SK-N-SH (cell line): ENCODE results near the gene RET. TPM values are rescaled to one million over a fixed set of nuclear protein-coding genes. Genes with fewer than 3 reads are reported as not detected.
A peak's percentile ranks its signal among the peaks of the same experiment; 100 is the strongest.

Experiments
- CTCF ChIA-PET: fragments of 300-600, 350-600 bp; formaldehyde crosslinking; extraction: SDS; loops from one replicate; lab custom pipeline; 2021; lab: Yijun Ruan, JAX
- POLR2A ChIA-PET: fragments of 350-600 bp; sonication (Branson Sonifier 250); formaldehyde crosslinking; extraction: SDS; loops from one replicate; lab custom pipeline; 2020; ENCODE audit warnings: antibody characterized with exemption, inconsistent platforms; lab: Yijun Ruan, JAX
- DNase-seq: peaks from one replicate; pipeline ENCODE4 v3.0.0; 2012
- H2AFZ ChIP-seq: fragments of 200-600 bp; sonication (generic); 2 replicates; pipeline ENCODE4 v1.8.1; 2016; ENCODE audit warnings: antibody characterized with exemption, mild to moderate bottlenecking, low read depth
- H3F3A ChIP-seq: fragments of 200-600 bp; sonication (generic); replicated peaks from 2 replicates; pipeline ENCODE3; 2016; ENCODE audit warnings: antibody characterized with exemption, mild to moderate bottlenecking; ENCODE audit not compliant: insufficient read depth
- H3K27ac ChIP-seq, 2 experiments: fragments of 200-500 bp in 1 of 2; fragments of 200-600 bp in 1 of 2; sonication (Bioruptor generic) in 1 of 2; sonication (generic), shearing (Covaris generic) in 1 of 2; 2 replicates each; pipeline versions ENCODE4 v1.5.1 to v1.6.1; 2014 to 2016; ENCODE audit warnings: low read depth in 2 of 2, inconsistent platforms in 1 of 2, low read length in 1 of 2, mild to moderate bottlenecking in 1 of 2, mixed read lengths in 1 of 2
- H3K27me3 ChIP-seq: fragments of 200-600 bp; sonication (generic), shearing (Covaris generic); 2 replicates; pipeline ENCODE4 v1.6.1; 2016; ENCODE audit warnings: mixed run types; ENCODE audit not compliant: insufficient read depth
- H3K36me3 ChIP-seq, 2 experiments: fragments of 200-500 bp in 1 of 2; fragments of 200-600 bp in 1 of 2; sonication (Bioruptor generic) in 1 of 2; sonication (generic) in 1 of 2; replicated peaks in 1 of 2; 2 replicates each; pipeline versions ENCODE3 to v1.5.1; 2014 to 2016; ENCODE audit warnings: low read length in 1 of 2, mild to moderate bottlenecking in 1 of 2; ENCODE audit not compliant: insufficient read depth in 2 of 2, control insufficient read depth in 1 of 2
- H3K4me1 ChIP-seq, 2 experiments: fragments of 200-500 bp in 1 of 2; fragments of 200-600 bp in 1 of 2; sonication (Bioruptor generic) in 1 of 2; sonication (generic), shearing (Covaris generic) in 1 of 2; 2 replicates each; pipeline versions ENCODE4 v1.5.1 to v1.6.1; 2014 to 2016; ENCODE audit warnings: low read depth in 1 of 2, low read length in 1 of 2, mixed run types in 1 of 2; ENCODE audit not compliant: insufficient read depth in 2 of 2, control insufficient read depth in 1 of 2
- H3K4me2 ChIP-seq: fragments of 200-600 bp; sonication (generic), shearing (Covaris generic); 2 replicates; pipeline ENCODE4 v1.6.1; 2017; ENCODE audit warnings: mixed run types
- H3K4me3 ChIP-seq, 2 experiments: fragments of 200-500 bp in 1 of 2; fragments of 200-600 bp in 1 of 2; sonication (Bioruptor generic) in 1 of 2; sonication (generic), shearing (Covaris generic) in 1 of 2; 2 replicates each; pipeline versions ENCODE4 v1.5.1 to v1.8.1; 2014 to 2016; ENCODE audit warnings: low read depth in 2 of 2, inconsistent platforms in 1 of 2, low read length in 1 of 2, mild to moderate bottlenecking in 1 of 2, mixed read lengths in 1 of 2, moderate library complexity in 1 of 2
- H3K79me2 ChIP-seq: fragments of 200-600 bp; sonication (generic); 2 replicates; pipeline ENCODE4 v1.8.1; 2017; ENCODE audit warnings: mild to moderate bottlenecking; ENCODE audit not compliant: insufficient read depth
- H3K9ac ChIP-seq: fragments of 200-600 bp; sonication (generic); 2 replicates; pipeline ENCODE4 v1.6.1; 2017; ENCODE audit warnings: mixed run types
- H3K9me2 ChIP-seq: fragments of 200-600 bp; sonication (generic); 2 replicates; pipeline ENCODE4 v1.6.1; 2017; ENCODE audit warnings: mixed run types
- H3K9me3 ChIP-seq: fragments of 200-600 bp; sonication (generic); 2 replicates; pipeline ENCODE4 v1.6.1; 2017; ENCODE audit warnings: mixed run types, mild to moderate bottlenecking, moderate library complexity
- H4K20me1 ChIP-seq: fragments of 200-600 bp; sonication (generic); 2 replicates; pipeline ENCODE4 v1.6.1; 2017; ENCODE audit warnings: mild to moderate bottlenecking, mixed run types; ENCODE audit not compliant: insufficient read depth
- CHD2 ChIP-seq: fragments of 150-350 bp; IDR thresholded peaks from 2 replicates; pipeline ENCODE4 v1.6.1; 2018; ENCODE audit warnings: low read length; ENCODE audit not compliant: partially characterized antibody
- ELF1 ChIP-seq: IDR thresholded peaks from 2 replicates; pipeline ENCODE4 v1.4.0; 2012
- EP300 ChIP-seq, 2 experiments: IDR thresholded peaks; 2 replicates each; pipeline versions ENCODE4 v1.4.0 to v1.6.1; 2012; ENCODE audit warnings: borderline replicate concordance in 1 of 2, low read depth in 1 of 2, low read length in 1 of 2
- FOSL2 ChIP-seq: IDR thresholded peaks from 2 replicates; pipeline ENCODE4 v1.4.0; 2012; ENCODE audit warnings: low read depth, mild to moderate bottlenecking, moderate library complexity, borderline replicate concordance
- FOXJ3 ChIP-seq: sonication (generic); formaldehyde crosslinking; IDR thresholded peaks from 2 replicates; pipeline ENCODE4 v1.5.1; 2020; ENCODE audit warnings: mild to moderate bottlenecking, missing genetic modification reagents
- GABPA ChIP-seq: IDR thresholded peaks from 2 replicates; pipeline ENCODE4 v1.4.0; 2012; ENCODE audit warnings: low read depth, mild to moderate bottlenecking
- MXI1 ChIP-seq: IDR thresholded peaks from 2 replicates; pipeline ENCODE4 v1.6.1; 2012; ENCODE audit warnings: mild to moderate bottlenecking, low read depth, low read length, improper control_type of control experiment
- POLR2AphosphoS5 ChIP-seq: IDR thresholded peaks from 2 replicates; pipeline ENCODE4 v1.6.1; 2012; ENCODE audit warnings: low read depth, low read length
- RAD21 ChIP-seq: IDR thresholded peaks from 2 replicates; pipeline ENCODE4 v1.6.1; 2012; ENCODE audit warnings: mild to moderate bottlenecking, low read length
- RCOR1 ChIP-seq: fragments of 150-350 bp; IDR thresholded peaks from 2 replicates; pipeline ENCODE4 v1.6.1; 2017; ENCODE audit warnings: antibody characterized with exemption, low read length
- RXRA ChIP-seq: IDR thresholded peaks from 2 replicates; pipeline ENCODE4 v1.4.0; 2012; ENCODE audit warnings: low read depth, mild to moderate bottlenecking, borderline replicate concordance
- SIN3A ChIP-seq: IDR thresholded peaks from 2 replicates; pipeline ENCODE4 v1.6.1; 2012; ENCODE audit warnings: low read depth, mild to moderate bottlenecking, low read length, moderate library complexity, borderline replicate concordance
- SMC3 ChIP-seq: IDR thresholded peaks from 2 replicates; pipeline ENCODE4 v1.6.1; 2012; ENCODE audit warnings: low read depth, low read length, improper control_type of control experiment
- YY1 ChIP-seq: IDR thresholded peaks from 2 replicates; pipeline ENCODE4 v1.4.0; 2012; ENCODE audit warnings: low read depth, mild to moderate bottlenecking
- WGBS: methylation state at CpG from one replicate; pipeline ENCODE4 v1.1.6; 2017; ENCODE audit warnings: low lambda C conversion rate; 5-methylcytosine and 5-hydroxymethylcytosine counted together
- polyA plus RNA-seq, 3 experiments: library from polyadenylated mRNA; depleted of rRNA; stranded (reverse); fragments of >200 nt; gene quantifications; 2 replicates each; pipeline ENCODE4 v1.2.3, GENCODE V29; 2012
- TF ChIP-seq, protein P1 (sequence below): fragments of 200-600 bp; sonication (generic); IDR thresholded peaks from 2 replicates; pipeline ENCODE4 v1.6.1; 2017; ENCODE audit warnings: antibody characterized with exemption, mild to moderate bottlenecking, moderate library complexity
- TF ChIP-seq, protein P2 (sequence below): IDR thresholded peaks from 2 replicates; pipeline ENCODE4 v1.6.1; 2012; ENCODE audit warnings: mild to moderate bottlenecking, low read depth, low read length, moderate library complexity
- TF ChIP-seq, protein P3 (sequence below): IDR thresholded peaks from 2 replicates; pipeline ENCODE4; 2012

Gene RET
- polyA plus RNA-seq, 1 of the 3 experiments (the other 2 are of a cell fraction) = 3.2 TPM

DNA sequence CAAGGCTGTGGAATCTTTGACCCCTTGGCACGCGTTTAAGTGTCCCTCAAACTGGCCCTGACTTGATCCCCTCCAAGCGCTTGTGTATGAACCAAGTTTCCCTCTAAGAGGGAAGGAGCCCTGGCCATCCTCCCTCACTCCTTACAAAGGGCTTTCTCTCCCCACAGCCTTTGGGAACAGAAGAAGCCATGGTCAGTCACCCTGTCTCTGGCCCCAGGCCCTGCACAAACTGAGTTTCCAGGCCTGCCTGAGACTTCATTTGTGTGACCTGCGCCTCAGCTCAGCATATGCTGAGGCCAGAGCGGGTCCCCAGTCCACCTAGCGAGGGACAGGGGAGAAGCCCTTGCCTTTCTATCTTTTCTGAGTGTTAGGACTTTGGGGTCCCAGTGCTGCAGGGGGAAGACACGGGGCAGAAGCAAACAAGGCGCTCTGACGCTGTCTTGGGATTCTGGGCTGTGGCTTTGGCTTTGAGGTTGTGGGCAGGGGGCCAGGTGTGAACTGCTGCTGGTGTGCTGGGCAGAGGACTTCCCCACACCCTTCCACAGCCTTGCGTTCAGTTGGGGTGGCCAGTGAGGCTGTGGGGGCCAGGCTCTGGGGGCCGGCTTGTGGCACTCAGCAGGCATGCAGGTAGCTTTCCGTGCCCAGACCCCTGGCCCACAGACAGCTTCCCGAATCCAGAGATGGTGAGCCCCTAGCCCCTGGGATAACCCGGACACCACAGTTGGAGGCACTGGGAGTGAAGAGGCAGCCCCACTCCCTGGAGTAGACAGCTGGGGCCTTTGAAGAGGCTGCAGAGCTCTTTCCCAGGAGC is 1.5 kb downstream of the RET start:
- ChIA-PET CTCF (interaction anchor here (0.6 to 12.3 kb wide), 39 partner anchors 9 to 295 kb away, joined by 3 to 143 read pairs (median 7); no protein-coding TSS in a partner anchor), POLR2A (interaction anchor here (0.6 to 6.2 kb wide), 15 partner anchors 10 to 213 kb away, joined by 3 to 75 read pairs (median 6); no protein-coding TSS in a partner anchor)
- no peaks in the 10 kb centered on the region for H3K9me2 ChIP-seq
- H3K27me3 ChIP-seq = peaks cover 6% of the 10 kb centered on the region
- no peaks in the 10 kb centered on the region for H3F3A ChIP-seq
- H3K4me3 ChIP-seq = peak overlapping the region; percentile 53 to 61; a peak in 3 of 4 replicates
- DNase-seq = peak; percentile 64
- no peak for TF ChIP-seq ELF1
- TF ChIP-seq SIN3A = no peak
- no peak for TF ChIP-seq FOSL2
- H3K27ac ChIP-seq = peak overlapping the region in 1 of 2 experiments; percentile 96; a peak in 2 of 4 replicates
- H4K20me1 ChIP-seq = no peaks in the 10 kb centered on the region
- H3K4me1 ChIP-seq = peaks cover 0 to 70% of the 10 kb centered on the region in 2 experiments; a peak in 2 of 4 replicates
- H3K79me2 ChIP-seq = no peaks in the 10 kb centered on the region
- WGBS = 29% methylated on average over 9 of the region's 14 CpGs
- no peak overlapping the region; the same call in 1 of the 2 replicates for H3K4me2 ChIP-seq
- H3K36me3 ChIP-seq = no peaks in the 10 kb centered on the region
- no peaks in the 10 kb centered on the region for H3K9me3 ChIP-seq
- H3K9ac ChIP-seq = no peak overlapping the region
- no peak overlapping the region for H2AFZ ChIP-seq

DNA sequence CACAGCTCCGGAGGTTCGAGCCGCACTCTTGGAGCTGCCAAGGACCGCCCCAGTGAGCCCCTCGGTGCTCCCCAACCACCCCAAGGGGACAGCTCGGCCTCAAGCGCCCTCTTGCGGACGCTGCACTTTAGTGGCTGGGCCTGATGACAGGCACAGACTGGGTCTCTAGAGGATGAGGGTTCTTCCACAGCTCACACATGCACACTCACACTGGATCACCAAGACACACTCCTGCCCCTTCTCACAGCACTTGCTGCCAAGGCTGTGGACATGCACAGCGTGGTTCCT is 2.1 kb downstream of the RET start:
- no peaks in the 10 kb centered on the region for H3K9me3 ChIP-seq
- DNase-seq = peak; percentile 86
- POLR2A ChIA-PET = interaction anchor here (0.8 to 6.2 kb wide), 14 partner anchors 10 to 214 kb away, joined by 3 to 75 read pairs (median 6); no protein-coding TSS in a partner anchor
- no peaks in the 10 kb centered on the region for H3K36me3 ChIP-seq
- H3K4me1 ChIP-seq = peaks cover 0 to 70% of the 10 kb centered on the region in 2 experiments; a peak in 2 of 4 replicates
- no peak for TF ChIP-seq GABPA
- no peak for TF ChIP-seq POLR2AphosphoS5
- no peak for TF ChIP-seq FOSL2
- TF ChIP-seq CHD2 = peak; percentile 21
- TF ChIP-seq, protein P1, sequence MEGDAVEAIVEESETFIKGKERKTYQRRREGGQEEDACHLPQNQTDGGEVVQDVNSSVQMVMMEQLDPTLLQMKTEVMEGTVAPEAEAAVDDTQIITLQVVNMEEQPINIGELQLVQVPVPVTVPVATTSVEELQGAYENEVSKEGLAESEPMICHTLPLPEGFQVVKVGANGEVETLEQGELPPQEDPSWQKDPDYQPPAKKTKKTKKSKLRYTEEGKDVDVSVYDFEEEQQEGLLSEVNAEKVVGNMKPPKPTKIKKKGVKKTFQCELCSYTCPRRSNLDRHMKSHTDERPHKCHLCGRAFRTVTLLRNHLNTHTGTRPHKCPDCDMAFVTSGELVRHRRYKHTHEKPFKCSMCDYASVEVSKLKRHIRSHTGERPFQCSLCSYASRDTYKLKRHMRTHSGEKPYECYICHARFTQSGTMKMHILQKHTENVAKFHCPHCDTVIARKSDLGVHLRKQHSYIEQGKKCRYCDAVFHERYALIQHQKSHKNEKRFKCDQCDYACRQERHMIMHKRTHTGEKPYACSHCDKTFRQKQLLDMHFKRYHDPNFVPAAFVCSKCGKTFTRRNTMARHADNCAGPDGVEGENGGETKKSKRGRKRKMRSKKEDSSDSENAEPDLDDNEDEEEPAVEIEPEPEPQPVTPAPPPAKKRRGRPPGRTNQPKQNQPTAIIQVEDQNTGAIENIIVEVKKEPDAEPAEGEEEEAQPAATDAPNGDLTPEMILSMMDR = peak; percentile 67
- no peak for TF ChIP-seq RXRA
- TF ChIP-seq MXI1 = peak; percentile 85
- TF ChIP-seq, protein P2, sequence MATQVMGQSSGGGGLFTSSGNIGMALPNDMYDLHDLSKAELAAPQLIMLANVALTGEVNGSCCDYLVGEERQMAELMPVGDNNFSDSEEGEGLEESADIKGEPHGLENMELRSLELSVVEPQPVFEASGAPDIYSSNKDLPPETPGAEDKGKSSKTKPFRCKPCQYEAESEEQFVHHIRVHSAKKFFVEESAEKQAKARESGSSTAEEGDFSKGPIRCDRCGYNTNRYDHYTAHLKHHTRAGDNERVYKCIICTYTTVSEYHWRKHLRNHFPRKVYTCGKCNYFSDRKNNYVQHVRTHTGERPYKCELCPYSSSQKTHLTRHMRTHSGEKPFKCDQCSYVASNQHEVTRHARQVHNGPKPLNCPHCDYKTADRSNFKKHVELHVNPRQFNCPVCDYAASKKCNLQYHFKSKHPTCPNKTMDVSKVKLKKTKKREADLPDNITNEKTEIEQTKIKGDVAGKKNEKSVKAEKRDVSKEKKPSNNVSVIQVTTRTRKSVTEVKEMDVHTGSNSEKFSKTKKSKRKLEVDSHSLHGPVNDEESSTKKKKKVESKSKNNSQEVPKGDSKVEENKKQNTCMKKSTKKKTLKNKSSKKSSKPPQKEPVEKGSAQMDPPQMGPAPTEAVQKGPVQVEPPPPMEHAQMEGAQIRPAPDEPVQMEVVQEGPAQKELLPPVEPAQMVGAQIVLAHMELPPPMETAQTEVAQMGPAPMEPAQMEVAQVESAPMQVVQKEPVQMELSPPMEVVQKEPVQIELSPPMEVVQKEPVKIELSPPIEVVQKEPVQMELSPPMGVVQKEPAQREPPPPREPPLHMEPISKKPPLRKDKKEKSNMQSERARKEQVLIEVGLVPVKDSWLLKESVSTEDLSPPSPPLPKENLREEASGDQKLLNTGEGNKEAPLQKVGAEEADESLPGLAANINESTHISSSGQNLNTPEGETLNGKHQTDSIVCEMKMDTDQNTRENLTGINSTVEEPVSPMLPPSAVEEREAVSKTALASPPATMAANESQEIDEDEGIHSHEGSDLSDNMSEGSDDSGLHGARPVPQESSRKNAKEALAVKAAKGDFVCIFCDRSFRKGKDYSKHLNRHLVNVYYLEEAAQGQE = no peak
- no peak for TF ChIP-seq SIN3A
- no peak for TF ChIP-seq YY1
- TF ChIP-seq SMC3 = peak; percentile 80
- no peak for TF ChIP-seq RCOR1
- TF ChIP-seq RAD21 = peak; percentile 77
- TF ChIP-seq EP300 (IDR thresholded peaks at IDR 0.05; ENCODE audit: borderline replicate concordance in 1 of 2, low read depth in 1 of 2, low read length in 1 of 2) = no peak
- TF ChIP-seq, protein P3, sequence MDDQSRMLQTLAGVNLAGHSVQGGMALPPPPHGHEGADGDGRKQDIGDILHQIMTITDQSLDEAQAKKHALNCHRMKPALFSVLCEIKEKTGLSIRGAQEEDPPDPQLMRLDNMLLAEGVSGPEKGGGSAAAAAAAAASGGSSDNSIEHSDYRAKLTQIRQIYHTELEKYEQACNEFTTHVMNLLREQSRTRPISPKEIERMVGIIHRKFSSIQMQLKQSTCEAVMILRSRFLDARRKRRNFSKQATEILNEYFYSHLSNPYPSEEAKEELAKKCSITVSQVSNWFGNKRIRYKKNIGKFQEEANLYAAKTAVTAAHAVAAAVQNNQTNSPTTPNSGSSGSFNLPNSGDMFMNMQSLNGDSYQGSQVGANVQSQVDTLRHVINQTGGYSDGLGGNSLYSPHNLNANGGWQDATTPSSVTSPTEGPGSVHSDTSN = no peak
- no peak for TF ChIP-seq FOXJ3 (CRISPR knock-in tag)
- H3F3A ChIP-seq = no peaks in the 10 kb centered on the region
- CTCF ChIA-PET = interaction anchor here (0.6 to 12.3 kb wide), 40 partner anchors 9 to 295 kb away, joined by 3 to 143 read pairs (median 7); no protein-coding TSS in a partner anchor
- WGBS = 0% methylated on average over 6 of the region's 10 CpGs
- H2AFZ ChIP-seq = no peak overlapping the region
- peak overlapping the region in 1 of 2 experiments; percentile 96; a peak in 2 of 4 replicates for H3K27ac ChIP-seq
- no peaks in the 10 kb centered on the region for H3K79me2 ChIP-seq
- no peaks in the 10 kb centered on the region for H4K20me1 ChIP-seq
- H3K27me3 ChIP-seq = peaks cover 6% of the 10 kb centered on the region
- no peak overlapping the region for H3K4me2 ChIP-seq
- peak overlapping the region; percentile 53 to 61; a peak in 3 of 4 replicates for H3K4me3 ChIP-seq
- no peaks in the 10 kb centered on the region for H3K9me2 ChIP-seq
- no peak overlapping the region for H3K9ac ChIP-seq
